Keratinocyte (primary cell): ENCODE results near the gene MTR. TPM values are rescaled to one million over a fixed set of nuclear protein-coding genes. Genes with fewer than 3 reads are reported as not detected.

Source experiments
- DNase-seq: peaks from one replicate; pipeline ENCODE4 v3.0.0-alpha.2; 2011; ENCODE audit warnings: low read depth, missing footprints, low spot score
- FAIRE-seq: peaks from 2 replicates; lab custom pipeline; 2011; peaks lifted over from hg19 to GRCh38; lab: Jason Lieb, UNC
- H2AFZ ChIP-seq: 2 replicates; pipeline ENCODE4 v1.6.0; 2012; ENCODE audit warnings: low read length, control low read depth, inconsistent platforms; ENCODE audit not compliant: control insufficient read depth
- H3K27ac ChIP-seq: 2 replicates; pipeline ENCODE4 v1.5.1; 2011; ENCODE audit warnings: low read length; ENCODE audit not compliant: control insufficient read depth, insufficient read depth
- H3K27me3 ChIP-seq: 3 replicates; pipeline ENCODE4 v1.6.0; 2011; ENCODE audit warnings: low read length; ENCODE audit not compliant: control insufficient read depth, insufficient read depth; ENCODE audit errors: extremely low read depth
- H3K36me3 ChIP-seq, 2 experiments: 2 replicates in 1 of 2; 3 replicates in 1 of 2; pipeline ENCODE4 v1.5.1; 2011; ENCODE audit warnings: low read length in 2 of 2, mild to moderate bottlenecking in 1 of 2; ENCODE audit not compliant: control insufficient read depth in 2 of 2, insufficient read depth in 2 of 2; ENCODE audit errors: extremely low read depth in 1 of 2
- H3K4me1 ChIP-seq: 3 replicates; pipeline ENCODE4 v1.5.1; 2011; ENCODE audit warnings: low read length; ENCODE audit not compliant: control insufficient read depth, insufficient read depth; ENCODE audit errors: extremely low read depth
- H3K4me2 ChIP-seq: 3 replicates; pipeline ENCODE4 v1.6.0; 2011; ENCODE audit warnings: low read depth, low read length; ENCODE audit not compliant: control insufficient read depth, insufficient read depth; ENCODE audit errors: extremely low read depth
- H3K4me3 ChIP-seq, 3 experiments: fragments of 200-600 bp in 1 of 3; sonication (generic) in 1 of 3; 2 replicates in 2 of 3; 3 replicates in 1 of 3; pipeline ENCODE4 v1.5.1; 2011 to 2016; ENCODE audit warnings: low read length in 3 of 3, mild to moderate bottlenecking in 3 of 3, control low read depth in 2 of 3, inconsistent platforms in 1 of 3, low read depth in 1 of 3, mixed read lengths in 1 of 3, mixed run types in 1 of 3, moderate library complexity in 1 of 3; ENCODE audit not compliant: control insufficient read depth in 2 of 3, insufficient read depth in 2 of 3; ENCODE audit errors: extremely low read depth in 1 of 3
- H3K79me2 ChIP-seq: 2 replicates; pipeline ENCODE4 v1.6.0; 2012; ENCODE audit warnings: low read length; ENCODE audit not compliant: control insufficient read depth, insufficient read depth
- H3K9ac ChIP-seq: 3 replicates; pipeline ENCODE4 v1.6.0; 2011; ENCODE audit warnings: low read length; ENCODE audit not compliant: control insufficient read depth, insufficient read depth; ENCODE audit errors: extremely low read depth
- H3K9me1 ChIP-seq: 3 replicates; pipeline ENCODE4 v1.6.0; 2011; ENCODE audit warnings: low read length; ENCODE audit not compliant: control insufficient read depth, insufficient read depth; ENCODE audit errors: extremely low read depth
- H3K9me3 ChIP-seq: 2 replicates; pipeline ENCODE4 v1.5.1; 2012; ENCODE audit warnings: low read depth, low read length; ENCODE audit not compliant: control insufficient read depth
- H4K20me1 ChIP-seq: 3 replicates; pipeline ENCODE4 v1.6.0; 2011; ENCODE audit warnings: low read length; ENCODE audit not compliant: control insufficient read depth, insufficient read depth; ENCODE audit errors: extremely low read depth
- EZH2 ChIP-seq: IDR thresholded peaks from one replicate; pipeline ENCODE4 v1.6.1; 2012; ENCODE audit warnings: inconsistent platforms, mild to moderate bottlenecking, low read length, moderate library complexity
- dilution Hi-C: fragments of 300-500 bp; cut with MboI; formaldehyde crosslinking; loops from one replicate; pipeline ENCODE4 v1.7.0; 2020; ENCODE audit warnings: low sequenced_read_pairs; ENCODE audit not compliant: extremely low pct_ligation_motif_present
- polyA plus RNA-seq, 5 experiments: library from polyadenylated mRNA; depleted of rRNA in 3 of 5; stranded (reverse) in 3 of 5; stranded (forward) in 1 of 5; unstranded in 1 of 5; fragments of >200 nt; gene quantifications; 1 replicate in 1 of 5; 2 replicates in 3 of 5; 3 replicates in 1 of 5; pipeline versions ENCODE4 v1.2.1 to v1.2.3, GENCODE V29; 2011 to 2012; ENCODE audit warnings: missing spikeins in 2 of 5, low read depth in 1 of 5, low replicate concordance in 1 of 5
- TF ChIP-seq, protein P1 (sequence below), 3 experiments: IDR thresholded peaks in 1 of 3; conservative IDR thresholded peaks in 1 of 3; optimal IDR thresholded peaks in 1 of 3; 2 replicates in 2 of 3; 3 replicates in 1 of 3; pipeline versions ENCODE3 to v1.5.1; 2011; ENCODE audit warnings: low read length in 3 of 3, mild to moderate bottlenecking in 3 of 3, moderate library complexity in 2 of 3, control low read depth in 1 of 3, inconsistent platforms in 1 of 3; ENCODE audit not compliant: insufficient read depth in 2 of 3; ENCODE audit errors: extremely low read depth in 1 of 3

The MTR gene
- polyA plus RNA-seq, 1 donor (not counting 4 experiments of a cell fraction or from before 2014, with no cell fraction given): 14.3 TPM

GRCh38 chr1:236877661-236878060 lies 82.6 kb downstream of the MTR start:
- Histone ChIP-seq H3K9ac (no peak overlapping the region), H3K4me2 (no peak overlapping the region), H3K9me3 (no peaks in the 10 kb centered on the region), H3K27ac (no peak overlapping the region), H3K4me3 (no peak overlapping the region), H3K36me3 (peaks cover 0 to 6% of the 10 kb centered on the region in 2 experiments), H3K9me1 (no peaks in the 10 kb centered on the region), H4K20me1 (no peaks in the 10 kb centered on the region), H3K4me1 (no peaks in the 10 kb centered on the region), H3K79me2 (no peaks in the 10 kb centered on the region), H2AFZ (no peak overlapping the region), H3K27me3 (no peaks in the 10 kb centered on the region)
- FAIRE-seq (no peak), DNase-seq (no peak)
- TF ChIP-seq, protein P1, sequence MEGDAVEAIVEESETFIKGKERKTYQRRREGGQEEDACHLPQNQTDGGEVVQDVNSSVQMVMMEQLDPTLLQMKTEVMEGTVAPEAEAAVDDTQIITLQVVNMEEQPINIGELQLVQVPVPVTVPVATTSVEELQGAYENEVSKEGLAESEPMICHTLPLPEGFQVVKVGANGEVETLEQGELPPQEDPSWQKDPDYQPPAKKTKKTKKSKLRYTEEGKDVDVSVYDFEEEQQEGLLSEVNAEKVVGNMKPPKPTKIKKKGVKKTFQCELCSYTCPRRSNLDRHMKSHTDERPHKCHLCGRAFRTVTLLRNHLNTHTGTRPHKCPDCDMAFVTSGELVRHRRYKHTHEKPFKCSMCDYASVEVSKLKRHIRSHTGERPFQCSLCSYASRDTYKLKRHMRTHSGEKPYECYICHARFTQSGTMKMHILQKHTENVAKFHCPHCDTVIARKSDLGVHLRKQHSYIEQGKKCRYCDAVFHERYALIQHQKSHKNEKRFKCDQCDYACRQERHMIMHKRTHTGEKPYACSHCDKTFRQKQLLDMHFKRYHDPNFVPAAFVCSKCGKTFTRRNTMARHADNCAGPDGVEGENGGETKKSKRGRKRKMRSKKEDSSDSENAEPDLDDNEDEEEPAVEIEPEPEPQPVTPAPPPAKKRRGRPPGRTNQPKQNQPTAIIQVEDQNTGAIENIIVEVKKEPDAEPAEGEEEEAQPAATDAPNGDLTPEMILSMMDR (optimal IDR thresholded peaks at IDR 0.05 in 1 of 3, IDR thresholded peaks at IDR 0.05 in 1 of 3, conservative IDR thresholded peaks at IDR 0.05 in 1 of 3; ENCODE audit: extremely low read depth in 1 of 3, insufficient read depth in 2 of 3, low read length in 3 of 3): no peak
- no peak for TF ChIP-seq EZH2
- dilution Hi-C loops: no loop called here

- Histone ChIP-seq H3K79me2 (no peaks in the 10 kb centered on the region), H3K4me1 (no peaks in the 10 kb centered on the region), H3K36me3 (peaks cover 0 to 4% of the 10 kb centered on the region in 2 experiments)
Measured at GRCh38 chr1:236880209-236880608, 85.1 kb downstream of the MTR start.

More at GRCh38 chr1:236880209-236880608, 85.1 kb downstream of the MTR start:
- H4K20me1 ChIP-seq: no peaks in the 10 kb centered on the region
- TF ChIP-seq EZH2: no peak
- TF ChIP-seq, protein P1 (optimal IDR thresholded peaks at IDR 0.05 in 1 of 3, IDR thresholded peaks at IDR 0.05 in 1 of 3, conservative IDR thresholded peaks at IDR 0.05 in 1 of 3; ENCODE audit: extremely low read depth in 1 of 3, insufficient read depth in 2 of 3, low read length in 3 of 3): no peak
- DNase-seq: no peak
- H3K27me3 ChIP-seq: no peaks in the 10 kb centered on the region
- FAIRE-seq: no peak
- H3K9ac ChIP-seq: no peak overlapping the region
- dilution Hi-C loops: no loop called here
- no peaks in the 10 kb centered on the region for H3K9me3 ChIP-seq
- no peak overlapping the region for H3K4me2 ChIP-seq
- no peak overlapping the region for H3K4me3 ChIP-seq
- no peak overlapping the region for H2AFZ ChIP-seq
- no peak overlapping the region for H3K27ac ChIP-seq
- H3K9me1 ChIP-seq: no peaks in the 10 kb centered on the region
